Lung (tissue), 12 donors: ENCODE data around the gene FTCDNL1. TPM values are rescaled to one million over a fixed set of nuclear protein-coding genes. Genes with fewer than 3 reads are reported as not detected.

Experiments used
- ATAC-seq: fragments of 200-7000 bp; cut with Tn5 transposase; one replicate; pipeline ENCODE4 v1.9.1; 2020; ENCODE audit warnings: moderate number of reproducible peaks; ENCODE audit not compliant: insufficient read depth, low FRiP score
- DNase-seq, 3 donors: peaks; one replicate each; pipeline ENCODE4 v3.0.0-alpha.2; 2013 to 2017
- H3K27ac ChIP-seq, 2 donors: one replicate each; pipeline ENCODE4 v1.5.1; 2013; ENCODE audit warnings: mild to moderate bottlenecking in 2 of 2, moderate library complexity in 2 of 2, control low read depth in 1 of 2, inconsistent platforms in 1 of 2, low read depth in 1 of 2, low read length in 1 of 2
- H3K27me3 ChIP-seq, 3 donors: one replicate each; pipeline ENCODE4 v1.5.1; 2013; ENCODE audit warnings: low read length in 2 of 3; ENCODE audit not compliant: control insufficient read depth in 3 of 3, insufficient read depth in 3 of 3
- H3K36me3 ChIP-seq, 4 donors: one replicate each; pipeline ENCODE4 v1.5.1; 2013; ENCODE audit warnings: low read length in 4 of 4, mild to moderate bottlenecking in 1 of 4, moderate library complexity in 1 of 4; ENCODE audit not compliant: control insufficient read depth in 4 of 4, insufficient read depth in 4 of 4
- H3K4me1 ChIP-seq, 5 donors: one replicate each; pipeline ENCODE4 v1.5.1; 2013; ENCODE audit warnings: low read length in 5 of 5, mild to moderate bottlenecking in 2 of 5, moderate library complexity in 1 of 5; ENCODE audit not compliant: control insufficient read depth in 5 of 5, insufficient read depth in 5 of 5
- H3K4me3 ChIP-seq: one replicate; pipeline ENCODE4 v1.5.1; 2013; ENCODE audit warnings: mild to moderate bottlenecking, control low read depth, moderate library complexity
- H3K9ac ChIP-seq, 2 donors: one replicate each; pipeline ENCODE4 v1.5.1; 2013; ENCODE audit warnings: low read length in 2 of 2, control low read depth in 1 of 2; ENCODE audit not compliant: insufficient read depth in 1 of 2
- H3K9me3 ChIP-seq, 4 donors: one replicate each; pipeline ENCODE4 v1.5.1; 2013; ENCODE audit warnings: low read length in 3 of 4, mild to moderate bottlenecking in 1 of 4, moderate library complexity in 1 of 4; ENCODE audit not compliant: control insufficient read depth in 4 of 4, insufficient read depth in 3 of 4
- WGBS, 2 donors: extraction: QIAGEN DNeasy Blood & Tissue Kit; methylation state at CpG; one replicate each; pipeline ENCODE4 v1.1.7; 2013; 5-methylcytosine and 5-hydroxymethylcytosine counted together
- polyA plus RNA-seq, 2 donors: library from polyadenylated mRNA; stranded (reverse); fragments of 200-250 nt; gene quantifications; one replicate each; pipeline ENCODE4 v1.2.1, GENCODE V29; 2013
- total RNA-seq, 2 donors: library from RNA; depleted of rRNA in 1 of 2; stranded (reverse); fragments of >200 nt in 1 of 2; gene quantifications; one replicate each; pipeline ENCODE4 v1.2.1, GENCODE V29; 2014 to 2021
- TF ChIP-seq, protein P1 (sequence below): IDR thresholded peaks from 2 replicates; pipeline ENCODE4 v1.5.1; 2012; ENCODE audit warnings: mild to moderate bottlenecking; ENCODE audit errors: control extremely low read depth, extremely low read depth
- donor health status: control.
- donor health status: control.
- donor health status: Bipolar disorder and iron deficiency.
- donor health status: healthy.
- donor health status: DM: yes; HTN: yes; CAD: no.

Gene FTCDNL1
- total and polyA plus RNA-seq, 4 donors = 1.3 to 2.8 (median 1.8) TPM

DNA sequence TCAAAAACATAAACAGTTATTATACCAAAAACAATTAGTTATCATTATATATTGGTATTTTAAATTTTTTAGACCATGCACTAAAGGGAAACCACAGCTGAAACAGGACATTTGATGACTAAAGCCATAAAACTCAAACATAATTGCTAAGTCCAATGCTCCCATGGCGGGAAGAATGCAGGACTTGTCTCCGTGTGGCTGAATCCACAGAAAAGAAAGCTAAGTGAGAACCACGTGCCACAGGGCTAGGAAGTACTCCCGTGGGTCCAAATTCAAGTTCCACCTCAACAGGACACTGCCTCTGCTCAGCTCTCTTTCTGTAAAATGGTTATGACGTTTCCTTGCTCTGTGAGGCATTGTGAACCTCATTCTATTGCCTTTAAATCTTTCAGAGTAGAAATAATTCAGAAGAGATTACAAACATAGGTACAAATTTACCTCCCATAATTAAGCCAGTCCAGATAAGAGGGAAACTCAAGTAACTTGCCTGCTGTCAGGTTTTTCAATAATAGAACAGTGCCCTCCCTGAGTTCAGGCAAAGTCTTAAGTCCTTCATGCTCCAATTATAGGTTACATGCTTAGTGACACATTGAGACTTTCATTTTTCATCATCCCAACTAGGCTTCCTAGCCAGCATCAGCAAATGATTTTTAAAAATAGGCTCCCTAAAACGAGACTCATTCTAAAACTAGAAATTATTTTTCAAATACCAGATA lies 36.7 kb downstream of the FTCDNL1 start:
- TF ChIP-seq, protein P1, sequence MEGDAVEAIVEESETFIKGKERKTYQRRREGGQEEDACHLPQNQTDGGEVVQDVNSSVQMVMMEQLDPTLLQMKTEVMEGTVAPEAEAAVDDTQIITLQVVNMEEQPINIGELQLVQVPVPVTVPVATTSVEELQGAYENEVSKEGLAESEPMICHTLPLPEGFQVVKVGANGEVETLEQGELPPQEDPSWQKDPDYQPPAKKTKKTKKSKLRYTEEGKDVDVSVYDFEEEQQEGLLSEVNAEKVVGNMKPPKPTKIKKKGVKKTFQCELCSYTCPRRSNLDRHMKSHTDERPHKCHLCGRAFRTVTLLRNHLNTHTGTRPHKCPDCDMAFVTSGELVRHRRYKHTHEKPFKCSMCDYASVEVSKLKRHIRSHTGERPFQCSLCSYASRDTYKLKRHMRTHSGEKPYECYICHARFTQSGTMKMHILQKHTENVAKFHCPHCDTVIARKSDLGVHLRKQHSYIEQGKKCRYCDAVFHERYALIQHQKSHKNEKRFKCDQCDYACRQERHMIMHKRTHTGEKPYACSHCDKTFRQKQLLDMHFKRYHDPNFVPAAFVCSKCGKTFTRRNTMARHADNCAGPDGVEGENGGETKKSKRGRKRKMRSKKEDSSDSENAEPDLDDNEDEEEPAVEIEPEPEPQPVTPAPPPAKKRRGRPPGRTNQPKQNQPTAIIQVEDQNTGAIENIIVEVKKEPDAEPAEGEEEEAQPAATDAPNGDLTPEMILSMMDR = no peak
- peaks cover 0 to 5% (median 0%) of the 10 kb centered on the region in 5 donors for H3K4me1 ChIP-seq
- no peaks in the 10 kb centered on the region for H3K27me3 ChIP-seq
- no peak overlapping the region for H3K27ac ChIP-seq
- no peak overlapping the region for H3K9ac ChIP-seq
- no peak overlapping the region for H3K4me3 ChIP-seq
- no peak for ATAC-seq
- no peaks in the 10 kb centered on the region for H3K9me3 ChIP-seq
- no peak for DNase-seq
- no peaks in the 10 kb centered on the region for H3K36me3 ChIP-seq
- WGBS, 2 donors = 66 to 76% methylated on average over 6 of the region's 6 CpGs

DNA sequence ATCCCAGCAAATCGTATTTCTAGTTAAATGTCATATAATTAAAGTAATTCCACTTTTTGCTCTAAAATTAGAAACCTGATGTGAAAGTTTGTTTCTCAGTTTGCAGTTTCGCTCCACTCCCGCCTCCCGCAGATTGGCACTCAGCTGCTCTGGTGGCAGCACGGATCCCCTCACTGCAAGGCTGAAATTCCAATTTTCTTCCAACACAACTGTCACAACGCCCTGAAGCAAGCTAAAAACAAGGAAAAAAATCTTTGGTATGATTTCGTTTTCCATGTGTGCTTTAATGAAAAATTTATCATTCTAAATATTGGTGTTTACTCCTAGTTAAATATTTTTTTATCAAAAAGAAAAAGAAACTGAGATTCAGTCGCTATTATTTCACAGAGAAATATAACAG lies 38.5 kb downstream of the FTCDNL1 start:
- Histone ChIP-seq H3K27me3 (no peaks in the 10 kb centered on the region), H3K4me3 (no peak overlapping the region), H3K27ac (no peak overlapping the region), H3K9ac (no peak overlapping the region), H3K4me1 (peaks cover 0 to 5% (median 0%) of the 10 kb centered on the region in 5 donors), H3K9me3 (peaks cover 0 to 2% (median 0%) of the 10 kb centered on the region in 4 donors), H3K36me3 (no peaks in the 10 kb centered on the region)
- DNase-seq (no peak), ATAC-seq (no peak)
- TF ChIP-seq, protein P1 = no peak
- WGBS, 2 donors = 84 to 91% methylated on average over 8 of the region's 8 CpGs

DNA sequence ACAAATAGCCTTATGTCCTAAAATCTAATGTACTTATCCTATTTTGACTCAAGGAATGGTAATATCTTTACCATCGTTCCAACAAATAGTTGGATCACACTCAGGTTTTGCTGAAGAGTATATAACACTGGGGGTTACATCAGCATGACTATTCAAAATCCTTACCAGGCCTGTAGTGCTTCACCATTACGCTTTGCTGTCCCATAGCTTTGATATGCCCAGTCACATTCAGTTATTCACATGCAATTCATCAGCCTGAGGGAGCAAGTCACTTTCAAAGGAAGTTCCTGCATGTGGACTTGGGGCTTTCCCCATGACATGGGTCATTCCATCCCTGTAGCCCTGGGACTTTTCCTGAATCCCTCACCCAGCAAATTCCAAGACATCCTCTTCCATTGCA lies 39.6 kb downstream of the FTCDNL1 start:
- Histone ChIP-seq H3K9ac (no peak overlapping the region), H3K4me3 (no peak overlapping the region), H3K36me3 (no peaks in the 10 kb centered on the region), H3K9me3 (peaks cover 0 to 2% (median 0%) of the 10 kb centered on the region in 4 donors), H3K4me1 (peaks cover 0 to 5% (median 0%) of the 10 kb centered on the region in 5 donors), H3K27me3 (no peaks in the 10 kb centered on the region), H3K27ac (no peak overlapping the region)
- TF ChIP-seq, protein P1 = no peak
- DNase-seq = peak in 2 of 3 donors; percentile 22 to 46
- ATAC-seq = no peak
- WGBS, 2 donors = 88 to 89% methylated on average over 2 of the region's 2 CpGs
